ENCODE results near the gene GXYLT1. TPM values are rescaled to one million over a fixed set of nuclear protein-coding genes. Genes with fewer than 3 reads are reported as not detected.
A peak's percentile ranks its signal among the peaks of the same experiment; 100 is the strongest.
"Not testable (repeated sequence)": the region's sequence is repeated elsewhere in the genome, so short reads cannot be mapped to it uniquely, and the experiment has no call there.

GXYLT1 gene
- total RNA-seq, 1 donor from 2014 or later = 18.4 TPM

DNA sequence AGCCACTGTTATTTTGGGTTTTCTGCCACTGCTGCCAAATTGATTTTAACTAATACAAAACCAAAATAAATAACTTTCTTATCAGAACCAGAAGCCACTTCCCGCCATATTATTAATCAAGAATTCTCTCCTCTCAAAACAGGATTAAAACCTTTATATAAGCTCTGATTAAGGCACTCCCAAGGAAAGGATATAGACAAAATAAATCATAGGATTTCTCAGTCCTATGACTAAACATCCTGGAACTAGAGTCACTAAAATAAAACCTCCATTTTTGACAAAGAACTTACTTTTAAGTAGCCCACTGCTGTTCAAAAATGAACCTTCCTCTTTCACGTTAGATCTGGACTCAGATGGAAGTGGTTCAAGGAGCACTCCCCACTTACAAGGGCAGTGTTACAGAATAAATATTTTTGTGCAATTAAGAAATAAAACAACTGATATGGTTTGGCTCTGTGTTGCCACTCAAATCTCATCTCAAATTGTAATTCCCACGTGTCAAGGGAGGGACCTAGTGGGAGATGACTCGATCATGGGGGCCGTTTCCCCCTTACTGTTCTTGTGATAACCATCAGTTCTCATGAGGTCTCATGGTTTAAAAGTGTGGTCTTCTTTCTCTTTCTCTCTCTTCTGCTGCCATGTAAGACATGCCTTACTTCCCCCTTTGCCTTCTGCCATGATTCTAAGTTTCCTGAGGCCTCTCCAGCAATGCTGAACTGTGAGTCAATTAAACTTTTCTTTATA lies 26.4 kb downstream of the GXYLT1 start:
- no peak for DNase-seq (ENCODE audit: low read depth, low spot score)
- H3K4me3 Mint-ChIP-seq = no peak overlapping the region
- H3K27me3 Mint-ChIP-seq (ENCODE audit: low read depth) = no peaks in the 10 kb centered on the region
- peaks cover 6% of the 10 kb centered on the region for H3K9me3 Mint-ChIP-seq
- no peak overlapping the region for H3K27ac Mint-ChIP-seq (ENCODE audit: unreplicated experiment)
- H3K4me1 Mint-ChIP-seq = no peaks in the 10 kb centered on the region
- peaks cover 34% of the 10 kb centered on the region for H3K36me3 Mint-ChIP-seq (ENCODE audit: low read depth)
- TF ChIP-seq, protein P1, sequence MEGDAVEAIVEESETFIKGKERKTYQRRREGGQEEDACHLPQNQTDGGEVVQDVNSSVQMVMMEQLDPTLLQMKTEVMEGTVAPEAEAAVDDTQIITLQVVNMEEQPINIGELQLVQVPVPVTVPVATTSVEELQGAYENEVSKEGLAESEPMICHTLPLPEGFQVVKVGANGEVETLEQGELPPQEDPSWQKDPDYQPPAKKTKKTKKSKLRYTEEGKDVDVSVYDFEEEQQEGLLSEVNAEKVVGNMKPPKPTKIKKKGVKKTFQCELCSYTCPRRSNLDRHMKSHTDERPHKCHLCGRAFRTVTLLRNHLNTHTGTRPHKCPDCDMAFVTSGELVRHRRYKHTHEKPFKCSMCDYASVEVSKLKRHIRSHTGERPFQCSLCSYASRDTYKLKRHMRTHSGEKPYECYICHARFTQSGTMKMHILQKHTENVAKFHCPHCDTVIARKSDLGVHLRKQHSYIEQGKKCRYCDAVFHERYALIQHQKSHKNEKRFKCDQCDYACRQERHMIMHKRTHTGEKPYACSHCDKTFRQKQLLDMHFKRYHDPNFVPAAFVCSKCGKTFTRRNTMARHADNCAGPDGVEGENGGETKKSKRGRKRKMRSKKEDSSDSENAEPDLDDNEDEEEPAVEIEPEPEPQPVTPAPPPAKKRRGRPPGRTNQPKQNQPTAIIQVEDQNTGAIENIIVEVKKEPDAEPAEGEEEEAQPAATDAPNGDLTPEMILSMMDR (conservative IDR thresholded peaks at IDR 0.05) = no peak

DNA sequence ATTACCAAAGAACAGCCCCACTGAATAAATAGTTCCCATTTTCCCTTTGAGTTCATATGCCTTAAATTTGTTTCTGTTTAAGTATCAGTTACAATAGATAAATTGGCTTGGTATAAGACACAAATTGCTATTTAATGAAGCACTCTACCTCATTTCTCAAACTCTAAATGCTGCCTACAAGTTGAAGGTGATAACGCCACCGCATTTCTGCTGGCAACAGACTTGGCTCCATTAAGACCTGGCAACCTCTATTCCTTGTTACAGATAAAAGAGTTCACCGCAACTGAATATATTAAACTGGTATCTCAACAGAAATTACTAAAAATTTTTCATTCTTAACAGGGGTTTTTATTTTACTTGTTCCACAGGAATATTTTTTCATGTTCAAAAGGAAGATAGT lies 35.6 kb downstream of the GXYLT1 start:
- no peaks in the 10 kb centered on the region for H3K4me1 Mint-ChIP-seq
- no peak for DNase-seq (ENCODE audit: low read depth, low spot score)
- no peak overlapping the region for H3K4me3 Mint-ChIP-seq
- TF ChIP-seq, protein P1 (conservative IDR thresholded peaks at IDR 0.05) = no peak
- peaks cover 11% of the 10 kb centered on the region for H3K9me3 Mint-ChIP-seq
- H3K36me3 Mint-ChIP-seq (ENCODE audit: low read depth) = peaks cover 46% of the 10 kb centered on the region
- no peak overlapping the region for H3K27ac Mint-ChIP-seq (ENCODE audit: unreplicated experiment)
- H3K27me3 Mint-ChIP-seq (ENCODE audit: low read depth) = no peaks in the 10 kb centered on the region

DNA sequence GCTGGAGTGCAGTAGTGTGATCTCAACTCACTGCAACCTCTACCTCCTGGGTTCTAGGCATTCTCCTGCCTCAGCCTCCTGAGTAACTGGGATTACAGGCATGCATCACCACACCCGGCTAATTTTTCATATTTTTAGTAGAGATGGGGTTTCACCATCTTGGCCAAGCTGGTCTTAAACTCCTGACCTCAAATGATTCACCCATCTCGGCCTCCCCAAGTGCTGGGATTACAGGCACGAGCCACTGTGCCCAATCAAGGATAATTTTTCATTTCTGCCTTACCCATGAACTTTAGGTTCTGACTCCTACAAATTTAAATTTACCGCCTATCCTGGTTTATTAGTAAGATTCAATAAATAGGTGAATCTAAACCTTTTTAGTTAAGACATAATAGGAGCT lies 37.9 kb downstream of the GXYLT1 start:
- not testable (repeated sequence) for H3K9me3 Mint-ChIP-seq; H3K4me1 Mint-ChIP-seq; H3K4me3 Mint-ChIP-seq; H3K27me3 Mint-ChIP-seq (ENCODE audit: low read depth); H3K27ac Mint-ChIP-seq (ENCODE audit: unreplicated experiment); DNase-seq (ENCODE audit: low read depth, low spot score)
- H3K36me3 Mint-ChIP-seq (ENCODE audit: low read depth) = peaks cover 26% of the 10 kb centered on the region

DNA sequence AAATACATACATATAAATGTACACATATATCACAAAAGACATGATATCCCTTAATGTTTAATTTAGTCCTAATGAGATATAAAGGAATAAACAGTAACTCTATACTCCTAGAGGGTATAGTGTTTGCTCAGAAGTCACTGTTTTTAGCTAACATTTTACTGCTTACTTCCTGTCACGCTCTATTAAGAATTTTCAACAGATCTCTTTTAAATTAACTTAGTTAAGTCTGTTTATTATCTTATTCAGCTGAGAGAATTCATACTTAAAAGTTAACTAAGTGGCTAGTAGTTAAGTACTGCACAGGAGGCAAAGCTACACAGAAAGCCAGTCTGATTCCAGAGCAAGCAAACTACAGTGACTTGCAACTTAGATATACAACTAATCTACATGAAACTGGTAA lies 39.9 kb downstream of the GXYLT1 start:
- Mint-ChIP-seq H3K27me3 (ENCODE audit: low read depth) (no peaks in the 10 kb centered on the region), H3K4me3 (no peak overlapping the region), H3K36me3 (ENCODE audit: low read depth) (peaks cover 9% of the 10 kb centered on the region), H3K4me1 (no peaks in the 10 kb centered on the region), H3K27ac (ENCODE audit: unreplicated experiment) (no peak overlapping the region), H3K9me3 (no peaks in the 10 kb centered on the region)
- TF ChIP-seq, protein P1 (conservative IDR thresholded peaks at IDR 0.05) = no peak
- no peak for DNase-seq (ENCODE audit: low read depth, low spot score)

DNA sequence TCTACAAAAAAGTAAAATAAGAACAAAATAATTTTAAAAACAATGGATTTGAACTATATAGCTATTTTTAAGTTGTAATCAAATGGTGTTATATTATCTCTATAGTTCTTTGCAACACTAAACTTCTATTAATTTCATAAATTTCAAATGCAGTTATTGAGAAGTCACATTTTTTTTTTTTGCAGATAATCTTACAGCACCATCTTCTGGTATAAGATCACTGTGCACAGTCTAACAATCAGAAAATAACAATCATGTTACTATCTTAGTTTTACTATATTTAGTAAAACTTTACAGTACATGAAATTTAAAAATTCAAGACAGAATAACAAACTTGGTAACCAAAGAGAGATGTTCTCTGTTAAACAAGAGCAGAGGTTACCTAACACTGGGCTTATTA lies 40.6 kb downstream of the GXYLT1 start:
- DNase-seq (ENCODE audit: low read depth, low spot score) = no peak
- no peak overlapping the region for H3K4me3 Mint-ChIP-seq
- H3K9me3 Mint-ChIP-seq = no peaks in the 10 kb centered on the region
- H3K4me1 Mint-ChIP-seq = no peaks in the 10 kb centered on the region
- H3K27ac Mint-ChIP-seq (ENCODE audit: unreplicated experiment) = no peak overlapping the region
- no peaks in the 10 kb centered on the region for H3K27me3 Mint-ChIP-seq (ENCODE audit: low read depth)
- TF ChIP-seq, protein P1 (conservative IDR thresholded peaks at IDR 0.05) = peak; percentile 39
- peaks cover 6% of the 10 kb centered on the region for H3K36me3 Mint-ChIP-seq (ENCODE audit: low read depth)

DNA sequence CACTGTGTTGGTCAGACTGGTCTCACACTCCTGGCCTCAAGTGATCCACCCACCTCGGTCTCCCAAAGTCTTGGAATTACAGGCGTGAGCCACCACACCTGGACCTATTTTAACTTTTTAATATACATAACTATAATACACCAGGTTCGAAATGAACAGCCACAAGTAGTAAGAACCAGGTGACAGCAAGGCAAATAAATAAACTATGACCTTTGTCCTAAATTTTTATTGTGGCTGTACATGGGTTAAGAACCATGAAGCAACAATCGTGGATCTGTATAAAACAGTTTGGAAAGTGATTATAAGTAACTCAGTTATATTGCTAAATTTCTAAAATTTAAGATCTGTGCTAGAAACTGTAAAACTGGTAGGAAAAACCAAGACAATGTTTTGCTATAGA lies 41.5 kb downstream of the GXYLT1 start:
- DNase-seq (ENCODE audit: low read depth, low spot score) = no peak
- Mint-ChIP-seq H3K4me1 (no peaks in the 10 kb centered on the region), H3K27me3 (ENCODE audit: low read depth) (no peaks in the 10 kb centered on the region), H3K27ac (ENCODE audit: unreplicated experiment) (no peak overlapping the region), H3K4me3 (no peak overlapping the region), H3K9me3 (no peaks in the 10 kb centered on the region), H3K36me3 (ENCODE audit: low read depth) (peaks cover under 1% of the 10 kb centered on the region)
- TF ChIP-seq, protein P1 (conservative IDR thresholded peaks at IDR 0.05) = no peak

Data from neural crest cell (in vitro differentiated cells).